A172 (cell line): ENCODE data around the gene POU2AF3. TPM values are rescaled to one million over a fixed set of nuclear protein-coding genes. Genes with fewer than 3 reads are reported as not detected.

Experiments used
- DNase-seq: peaks from one replicate; pipeline ENCODE4 v3.0.0-alpha.2; 2015; ENCODE audit warnings: low spot score
- total RNA-seq: library from RNA; depleted of rRNA; stranded (reverse); fragments of >200 nt; shearing (Covaris generic); gene quantifications from 2 replicates; pipeline ENCODE4 v1.2.3, GENCODE V29; 2014; rRNA removed

POU2AF3 gene
- total RNA-seq, 1 experiment from 2014 or later: not detected

DNA sequence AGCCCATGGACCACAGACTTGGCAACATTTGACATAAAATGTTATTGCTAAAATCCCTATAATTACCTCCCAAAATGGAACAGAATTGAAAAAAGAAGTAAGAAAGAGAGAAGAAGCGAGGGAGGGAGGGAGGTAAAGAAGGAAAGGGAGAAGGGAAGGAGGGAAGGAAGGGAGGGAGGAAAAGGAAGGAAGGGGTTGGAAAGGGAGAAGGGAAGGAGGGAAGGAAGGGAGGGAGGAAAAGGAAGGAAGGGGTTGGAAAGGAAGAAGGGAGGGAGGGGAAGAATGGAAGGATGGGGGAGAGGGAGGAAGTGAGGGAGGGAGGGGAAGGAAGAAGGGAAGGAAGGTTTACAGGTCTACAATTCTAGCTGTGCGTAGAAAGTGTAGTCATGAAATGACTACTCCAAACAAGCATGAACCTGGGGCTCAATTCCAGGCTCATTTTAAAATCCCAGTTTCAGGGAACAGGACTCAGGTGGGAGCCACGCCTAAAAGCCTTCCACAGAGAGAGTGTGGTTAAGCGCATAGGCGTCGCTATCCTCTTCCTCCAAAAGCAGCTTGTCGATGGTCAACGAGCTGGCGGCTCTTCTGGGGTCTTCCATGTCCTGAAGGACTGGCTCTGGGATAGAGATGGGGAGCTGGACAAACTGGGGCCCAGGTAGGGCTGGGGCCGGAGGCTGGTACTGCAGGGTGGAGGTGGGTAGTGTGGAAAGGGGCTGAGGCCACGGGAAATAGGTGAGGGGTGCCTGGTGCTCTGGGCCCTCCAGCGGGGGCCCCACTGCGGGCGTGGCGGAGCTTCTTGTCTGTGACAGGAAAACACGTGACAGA, 55.6 kb downstream of the POU2AF3 start:
- no peak for DNase-seq

DNA sequence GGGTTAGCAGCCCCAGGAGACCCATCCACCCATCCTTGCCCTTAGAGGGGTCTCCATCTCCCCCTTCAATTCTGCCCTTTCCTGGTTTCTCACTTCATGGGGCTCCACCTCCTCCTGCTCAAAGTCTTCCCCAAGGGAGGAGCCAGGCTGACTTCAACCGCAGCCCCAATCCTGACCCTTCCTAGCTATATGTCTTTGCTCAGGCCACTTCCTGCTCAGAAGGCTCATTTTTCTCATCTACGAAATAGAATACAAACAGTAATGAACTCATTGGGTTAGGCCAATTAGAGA, 56.2 kb downstream of the POU2AF3 start:
- no peak for DNase-seq

DNA sequence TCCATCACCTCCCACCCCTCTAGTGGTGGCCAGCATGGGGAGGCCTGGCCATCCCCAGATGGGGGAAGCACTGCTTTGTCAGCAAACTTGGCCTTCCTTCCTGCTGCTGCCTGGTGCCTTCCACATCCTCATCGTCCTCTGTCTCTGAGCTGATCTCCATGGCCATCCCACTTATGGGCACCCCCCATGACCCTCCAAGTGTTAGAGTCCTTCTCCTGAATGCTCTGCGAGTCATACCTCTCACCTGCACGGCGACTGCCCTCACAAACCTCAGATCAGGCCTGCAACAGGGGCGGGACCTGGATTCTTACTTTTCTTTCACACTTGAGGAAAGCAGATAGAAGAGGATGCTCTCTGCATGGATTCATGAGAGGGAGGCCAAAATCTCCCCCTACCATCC, 56.8 kb downstream of the POU2AF3 start:
- no peak for DNase-seq

- no peak for DNase-seq
These were observed 57.8 kb downstream of the POU2AF3 start for GRCh38 chr11:111355956-111356659.

GRCh38 chr11:111356660-111357048, 58.3 kb downstream of the POU2AF3 start:
- DNase-seq: no peak

- no peak for DNase-seq
These were observed 59.0 kb downstream of the POU2AF3 start for GRCh38 chr11:111357150-111358037.

Other genes starting within 250 kb of the POU2AF3 start
- not detected in 2 replicates for gene POU2AF2, start 52.8 kb upstream of the POU2AF3 start, total RNA-seq
- gene POU2AF1, start 80.7 kb downstream of the POU2AF3 start, total RNA-seq: not detected in 2 replicates
- 0.12 and 0.50 TPM in 2 replicates for gene BTG4, start 213.8 kb downstream of the POU2AF3 start, total RNA-seq
- not detected in 2 replicates for gene HOATZ, start 216.2 kb downstream of the POU2AF3 start, total RNA-seq
- gene LAYN, start 242.2 kb downstream of the POU2AF3 start, total RNA-seq: 150 and 160 TPM in 2 replicates